Common myeloid progenitor, CD34-positive (primary cell): ENCODE results near the gene CASR.
A peak's percentile ranks its signal among the peaks of the same experiment; 100 is the strongest.

Source experiments
- CTCF ChIA-PET: fragments of 350-600 bp; sonication (Branson Sonifier 250); formaldehyde crosslinking; loops from one replicate; lab custom pipeline; 2021; ENCODE audit warnings: antibody characterized with exemption; lab: Charles Lee
- POLR2A ChIA-PET: fragments of 350-600 bp; sonication (Branson Sonifier 250); formaldehyde crosslinking; loops from one replicate; lab custom pipeline; 2021; ENCODE audit warnings: antibody characterized with exemption; lab: Charles Lee
- DNase-seq, 3 donors: peaks; one replicate each; pipeline versions ENCODE4 v3.0.0 to v3.0.0-alpha.2; 2013
- H3K27ac ChIP-seq, 2 experiments: 1 replicate in 1 of 2; 2 replicates in 1 of 2; pipeline ENCODE4 v1.7.0; 2013; ENCODE audit warnings: inconsistent platforms in 2 of 2, low read length in 2 of 2, mild to moderate bottlenecking in 2 of 2, low read depth in 1 of 2, moderate library complexity in 1 of 2; ENCODE audit not compliant: severe bottlenecking in 2 of 2, insufficient read depth in 1 of 2, poor library complexity in 1 of 2
- H3K27me3 ChIP-seq, 5 experiments: replicated peaks in 2 of 5; 1 replicate in 3 of 5; 2 replicates in 2 of 5; pipeline versions ENCODE4 v1.6.1 to v1.7.0; 2013; ENCODE audit warnings: low read length in 4 of 5, mild to moderate bottlenecking in 2 of 5, moderate library complexity in 2 of 5, inconsistent platforms in 1 of 5; ENCODE audit not compliant: insufficient read depth in 5 of 5, control insufficient read depth in 4 of 5
- H3K36me3 ChIP-seq, 4 experiments: 1 replicate in 2 of 4; 2 replicates in 2 of 4; pipeline versions ENCODE4 v1.6.1 to v1.7.0; 2013; ENCODE audit warnings: low read length in 3 of 4, control low read depth in 1 of 4, mild to moderate bottlenecking in 1 of 4; ENCODE audit not compliant: control insufficient read depth in 4 of 4, insufficient read depth in 4 of 4
- H3K4me1 ChIP-seq, 4 experiments: 1 replicate in 3 of 4; 2 replicates in 1 of 4; pipeline versions ENCODE4 v1.6.1 to v1.7.1; 2013; ENCODE audit warnings: low read length in 3 of 4, mild to moderate bottlenecking in 3 of 4, control low read depth in 1 of 4, inconsistent platforms in 1 of 4, moderate library complexity in 1 of 4; ENCODE audit not compliant: control insufficient read depth in 4 of 4, insufficient read depth in 4 of 4; ENCODE audit errors: control extremely low read depth in 1 of 4
- H3K4me3 ChIP-seq, 7 experiments: 1 replicate in 4 of 7; 2 replicates in 3 of 7; pipeline versions ENCODE4 v1.5.1 to v1.7.0; 2013; ENCODE audit warnings: mild to moderate bottlenecking in 7 of 7, low read length in 6 of 7, moderate library complexity in 6 of 7, inconsistent platforms in 2 of 7, low read depth in 2 of 7, control low read depth in 1 of 7; ENCODE audit not compliant: insufficient read depth in 4 of 7, control insufficient read depth in 1 of 7; ENCODE audit errors: extremely low read depth in 1 of 7
- H3K9me3 ChIP-seq, 5 experiments: 1 replicate in 4 of 5; 2 replicates in 1 of 5; pipeline versions ENCODE4 v1.6.1 to v1.7.1; 2013; ENCODE audit warnings: low read length in 4 of 5, mild to moderate bottlenecking in 2 of 5, inconsistent platforms in 1 of 5, low read depth in 1 of 5, moderate library complexity in 1 of 5; ENCODE audit not compliant: control insufficient read depth in 4 of 5, insufficient read depth in 2 of 5; ENCODE audit errors: control extremely low read depth in 1 of 5
- WGBS: methylation state at CpG from one replicate; pipeline ENCODE4 v1.1.5; 2013; ENCODE audit not compliant: insufficient coverage; 5-methylcytosine and 5-hydroxymethylcytosine counted together

CASR gene

DNA sequence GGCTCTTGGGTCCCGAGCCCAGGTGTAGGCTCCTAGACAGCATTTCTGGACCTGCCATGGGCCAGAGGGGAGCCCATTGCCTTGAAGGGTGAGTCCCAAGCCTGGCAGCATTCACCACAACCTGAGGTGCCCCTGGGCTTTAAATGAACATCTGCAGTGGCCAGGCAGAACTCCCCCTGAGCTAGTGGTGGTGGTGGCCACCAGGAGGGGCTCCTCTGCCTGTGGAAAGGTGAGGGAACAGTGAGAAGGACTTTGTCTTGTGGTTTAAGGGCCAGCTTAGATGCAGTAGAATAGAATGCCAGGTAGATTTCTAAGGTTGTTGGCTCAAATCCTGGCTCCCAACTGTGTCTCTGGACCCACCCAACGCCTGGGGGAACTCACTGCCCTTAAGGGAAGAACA, 55.6 kb downstream of the CASR start:
- Histone ChIP-seq H3K4me3 (no peak overlapping the region), H3K36me3 (no peaks in the 10 kb centered on the region), H3K4me1 (peaks cover 0 to 5% (median 1%) of the 10 kb centered on the region in 4 experiments), H3K9me3 (no peaks in the 10 kb centered on the region), H3K27me3 (no peaks in the 10 kb centered on the region), H3K27ac (no peak overlapping the region)
- POLR2A ChIA-PET = interaction anchor here (0.8 kb wide), 1 partner anchor 12 kb away, joined by 3 read pairs; no protein-coding TSS in a partner anchor
- 100% methylated on average over 2 of the region's 2 CpGs for WGBS
- CTCF ChIA-PET = interaction anchor here (1.2 to 1.6 kb wide), 3 partner anchors 9 to 20 kb away, joined by 3 to 8 read pairs (median 4); no protein-coding TSS in a partner anchor
- DNase-seq = no peak

DNA sequence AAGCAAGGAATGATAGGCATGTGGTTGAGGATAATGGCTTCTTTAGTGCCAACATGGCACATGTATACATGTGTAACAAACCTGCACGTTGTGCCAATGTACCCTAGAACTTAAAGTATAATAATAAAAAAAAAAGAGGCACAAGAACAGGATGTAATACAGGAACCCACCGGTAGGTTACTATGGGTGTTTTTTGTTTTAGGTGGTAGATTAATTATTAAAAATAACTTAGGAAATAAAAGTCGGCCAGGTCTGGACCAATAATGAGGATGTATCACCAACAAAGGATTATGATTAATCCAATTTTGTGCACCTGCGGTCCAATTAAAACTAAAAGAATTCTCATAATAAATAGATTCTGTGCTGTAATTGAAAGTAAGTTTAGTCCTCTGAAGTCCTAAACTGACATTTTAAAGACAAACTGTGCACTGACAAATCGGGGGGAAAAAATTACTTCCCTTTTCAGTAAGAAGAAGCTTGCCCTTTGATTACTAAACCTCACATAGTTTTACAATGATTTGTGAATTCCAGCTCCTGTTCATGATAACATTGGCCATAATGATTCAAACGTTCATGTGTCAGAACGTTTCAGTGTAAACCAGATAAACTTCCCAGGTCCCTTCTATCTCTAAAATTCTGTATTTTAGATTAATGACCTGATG, 62.2 kb downstream of the CASR start:
- Histone ChIP-seq H3K9me3 (no peaks in the 10 kb centered on the region), H3K36me3 (no peaks in the 10 kb centered on the region), H3K27me3 (no peaks in the 10 kb centered on the region), H3K27ac (peak overlapping the region in 1 of 2 experiments; percentile 47), H3K4me1 (peaks cover 5 to 32% (median 24%) of the 10 kb centered on the region in 4 experiments), H3K4me3 (peak overlapping the region in 6 of 7 experiments; percentile 3 to 75 (median 44))
- WGBS = 0% methylated on average over 3 of the region's 7 CpGs
- CTCF ChIA-PET = interaction anchor here (0.8 to 1.4 kb wide), 4 partner anchors 9 to 62 kb away, joined by 3 to 5 read pairs (median 3); no protein-coding TSS in a partner anchor
- POLR2A ChIA-PET = no interaction called here
- peak in 2 of 3 donors; percentile 62 to 75 for DNase-seq

GRCh38 chr3:122246199-122246598, 62.7 kb downstream of the CASR start:
- POLR2A ChIA-PET = no interaction called here

GRCh38 chr3:122247087-122247824, 63.8 kb downstream of the CASR start:
- ChIA-PET CTCF (interaction anchor here (1.1 to 2.2 kb wide), 4 partner anchors 8 to 145 kb away, joined by 3 to 8 read pairs (median 4); no protein-coding TSS in a partner anchor), POLR2A (no interaction called here)
- Histone ChIP-seq H3K36me3 (no peaks in the 10 kb centered on the region), H3K27ac (no peak overlapping the region), H3K4me1 (peaks cover 5 to 32% (median 24%) of the 10 kb centered on the region in 4 experiments), H3K4me3 (peak overlapping the region in 2 of 7 experiments; percentile 13 to 19), H3K9me3 (no peaks in the 10 kb centered on the region), H3K27me3 (no peaks in the 10 kb centered on the region)
- DNase-seq = peak in 2 of 3 donors; percentile 32 to 44
- WGBS = 47% methylated on average over 6 of the region's 8 CpGs

More at GRCh38 chr3:122246199-122246598, 62.7 kb downstream of the CASR start:
- Histone ChIP-seq H3K27ac (peak overlapping the region in 1 of 2 experiments; percentile 47), H3K36me3 (no peaks in the 10 kb centered on the region), H3K9me3 (no peaks in the 10 kb centered on the region), H3K4me3 (peak overlapping the region in 6 of 7 experiments; percentile 3 to 75 (median 44)), H3K27me3 (no peaks in the 10 kb centered on the region), H3K4me1 (peaks cover 5 to 32% (median 24%) of the 10 kb centered on the region in 4 experiments)
- WGBS = 0% methylated on average over 3 of the region's 4 CpGs
- peak in 2 of 3 donors; percentile 48 to 58 for DNase-seq
- CTCF ChIA-PET = interaction anchor here (0.8 to 1.5 kb wide), 5 partner anchors 8 to 144 kb away, joined by 3 to 5 read pairs (median 3); no protein-coding TSS in a partner anchor

DNA sequence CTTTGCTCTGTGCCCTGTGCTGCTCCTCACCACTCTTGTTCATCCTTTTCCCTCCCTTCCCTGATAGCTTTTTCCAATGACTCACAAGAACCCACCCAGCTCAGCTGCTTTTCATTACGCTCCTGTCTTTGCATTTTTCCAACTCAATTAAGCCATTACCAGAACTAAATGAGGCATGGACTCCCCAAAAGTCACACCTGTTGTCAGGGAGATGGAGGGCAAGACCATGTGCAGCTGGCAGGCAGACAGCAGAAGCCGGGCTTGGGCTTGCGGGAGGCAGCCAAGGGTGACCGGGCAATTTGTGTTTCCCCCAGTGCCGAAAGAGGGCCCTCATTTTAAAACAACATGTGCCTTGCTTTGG, 64.3 kb downstream of the CASR start:
- Histone ChIP-seq H3K27me3 (no peaks in the 10 kb centered on the region), H3K36me3 (no peaks in the 10 kb centered on the region), H3K4me1 (peaks cover 5 to 32% (median 24%) of the 10 kb centered on the region in 4 experiments), H3K4me3 (no peak overlapping the region), H3K27ac (no peak overlapping the region), H3K9me3 (no peaks in the 10 kb centered on the region)
- DNase-seq = peak in 1 of 3 donors; percentile 16
- ChIA-PET POLR2A (no interaction called here), CTCF (interaction anchor here (1.1 to 2.2 kb wide), 4 partner anchors 9 to 145 kb away, joined by 3 to 8 read pairs (median 4); no protein-coding TSS in a partner anchor)
- WGBS = 87% methylated on average over 5 of the region's 5 CpGs

DNA sequence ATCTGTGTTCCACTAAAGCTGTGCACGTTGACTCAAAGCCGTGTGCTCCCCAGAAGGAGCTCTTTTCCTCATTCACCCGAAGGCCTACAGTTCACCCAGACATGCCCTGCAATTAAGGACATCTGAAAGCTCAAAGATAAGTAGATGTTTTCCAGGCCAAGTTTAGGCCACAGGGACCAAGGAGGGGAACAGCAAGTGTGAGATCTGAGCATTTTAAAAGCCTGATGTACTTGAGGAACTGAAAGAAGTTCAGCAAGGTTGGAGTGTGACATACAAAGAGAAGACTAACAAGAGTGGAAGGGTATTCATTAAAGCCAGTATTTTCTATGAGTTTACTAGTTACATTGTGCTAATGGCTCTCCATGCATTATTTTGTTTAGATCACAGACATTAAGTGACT, 68.0 kb downstream of the CASR start:
- WGBS = 96% methylated on average over 3 of the region's 3 CpGs
- peaks cover 13 to 32% (median 24%) of the 10 kb centered on the region in 4 experiments for H3K4me1 ChIP-seq
- ChIA-PET CTCF (interaction anchor here (1.1 to 12.9 kb wide), 3 partner anchors 9 to 146 kb away, joined by 3 to 202 read pairs (median 3); no protein-coding TSS in a partner anchor), POLR2A (interaction anchor here (0.8 kb wide), 1 partner anchor 13 kb away, joined by 3 read pairs; no protein-coding TSS in a partner anchor)
- H3K27ac ChIP-seq = no peak overlapping the region
- H3K27me3 ChIP-seq = no peaks in the 10 kb centered on the region
- no peak overlapping the region for H3K4me3 ChIP-seq
- H3K36me3 ChIP-seq = no peaks in the 10 kb centered on the region
- no peak for DNase-seq
- H3K9me3 ChIP-seq = no peaks in the 10 kb centered on the region
